NCI-H1105 treated with DMSO at 0.1 percent for 48 hours (cell line): Measurements from ENCODE around the gene PLA2G12B.

Source experiments
- DNase-seq: peaks from one replicate; lab custom pipeline; 2025; lab: John Stamatoyannopoulos, UW

The PLA2G12B gene

DNA sequence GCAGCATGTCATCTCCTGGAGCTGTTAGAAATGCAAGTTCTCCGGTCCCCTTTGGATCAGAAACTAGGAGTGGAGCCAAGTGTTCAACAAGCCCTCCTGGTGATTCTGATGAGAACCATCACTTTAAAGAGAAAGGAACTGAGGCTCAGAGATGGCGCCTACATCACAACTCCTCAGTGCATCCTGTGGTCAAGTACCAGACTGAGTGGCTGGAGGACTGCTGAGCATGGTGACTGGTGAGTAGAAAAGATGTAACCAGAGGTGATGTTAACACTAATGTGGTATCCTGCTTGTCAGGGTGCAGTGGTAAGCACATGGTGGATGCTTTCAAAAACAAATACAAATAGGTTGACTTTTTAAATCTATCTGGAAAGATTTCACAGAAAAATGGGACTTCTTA, 64.5 kb downstream of the PLA2G12B start:
- no peak for DNase-seq

DNA sequence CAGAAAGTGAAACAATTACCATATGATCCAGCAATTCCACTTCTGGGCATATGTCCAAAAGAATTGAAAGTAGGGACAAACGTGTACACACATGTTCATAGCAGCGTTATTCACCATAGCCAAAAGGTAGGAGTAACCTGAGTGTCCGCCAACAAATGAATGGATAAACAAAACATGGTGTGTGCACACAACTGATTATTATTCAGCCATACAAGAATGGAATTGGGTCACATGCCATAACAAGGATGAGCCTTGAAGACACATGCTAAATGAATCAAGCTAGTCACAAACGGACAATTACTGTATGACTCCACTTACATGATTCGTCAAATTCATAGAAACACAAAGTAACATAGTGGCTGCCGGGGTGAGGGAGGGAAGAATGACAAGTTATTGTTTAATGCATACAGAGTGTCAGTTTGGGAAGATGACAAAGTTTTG, 65.2 kb downstream of the PLA2G12B start:
- DNase-seq = peak; percentile 93

DNA sequence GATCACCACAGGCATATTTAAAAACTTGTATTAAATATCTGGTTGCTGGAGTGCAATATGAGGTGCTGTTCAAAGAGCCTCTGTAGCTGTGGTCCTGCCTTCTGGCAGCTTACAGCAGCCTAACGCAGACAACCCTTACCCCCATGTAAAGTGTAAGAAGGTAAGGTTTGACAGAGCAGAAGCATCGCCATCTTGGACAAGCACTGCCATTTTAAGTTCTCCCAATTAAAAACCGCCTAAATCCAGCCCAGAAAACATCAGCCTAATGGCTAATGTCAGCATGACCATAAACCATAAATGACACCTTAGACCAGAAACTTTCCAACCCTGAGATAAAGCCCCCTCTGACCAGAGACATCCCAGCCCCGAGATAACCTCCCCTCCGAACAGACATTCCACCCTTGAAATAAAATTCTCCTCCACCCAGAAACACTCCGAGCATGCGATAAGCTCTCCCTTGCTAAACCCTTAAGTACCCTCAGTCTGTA, 66.4 kb downstream of the PLA2G12B start:
- DNase-seq = no peak

- DNase-seq = no peak
Measured at GRCh38 chr10:72887043-72887442, 67.6 kb downstream of the PLA2G12B start.

DNA sequence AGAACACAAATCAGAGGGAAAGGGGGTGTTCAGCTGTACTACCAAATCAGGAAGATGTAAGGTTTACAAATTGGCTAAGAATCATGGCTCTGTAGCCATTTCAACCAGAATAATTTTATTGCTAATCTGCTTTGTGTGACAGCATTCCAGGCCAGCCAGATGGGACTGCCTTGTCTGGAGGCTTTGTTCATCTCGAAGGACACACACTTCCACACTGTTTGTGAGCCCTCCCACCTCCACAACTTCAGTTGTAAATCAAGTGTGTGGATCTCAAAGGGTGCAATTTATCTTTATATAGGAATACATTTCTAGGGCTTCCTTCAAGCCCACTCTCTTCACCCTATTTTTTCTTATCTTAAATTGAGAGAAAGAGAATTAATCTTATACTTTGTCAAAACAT, 68.0 kb downstream of the PLA2G12B start:
- peak; percentile 3 for DNase-seq

DNA sequence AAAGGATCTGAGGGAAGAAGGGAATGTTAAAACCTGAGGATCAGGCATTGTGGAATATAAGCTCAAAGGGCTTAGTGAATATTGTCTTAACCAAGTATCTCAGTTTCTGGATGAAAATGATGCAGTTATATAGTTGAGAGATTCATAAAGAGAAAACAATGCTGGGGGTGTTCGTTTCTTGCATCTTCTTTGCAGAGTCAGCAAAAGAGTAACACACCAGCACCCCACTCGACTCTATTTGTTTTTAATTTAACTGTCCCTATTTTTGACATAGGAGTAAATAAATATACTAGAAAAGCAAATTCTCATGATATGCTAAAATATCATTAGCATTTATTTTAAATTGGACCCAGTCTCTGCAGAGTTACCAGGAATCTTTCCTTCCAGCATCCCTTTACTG, 68.7 kb downstream of the PLA2G12B start:
- no peak for DNase-seq
